Measurements from ENCODE around the gene INO80E. TPM values are rescaled to one million over a fixed set of nuclear protein-coding genes. Genes with fewer than 3 reads are reported as not detected.

INO80E gene
- total RNA-seq, 1 donor from 2014 or later = 29.0 TPM

- H3K4me3 ChIP-seq = peak overlapping the region; percentile 93
- H3K27me3 ChIP-seq (ENCODE audit: low read depth) = no peaks in the 10 kb centered on the region
- intact Hi-C loops (cut with micrococcal nuclease) = no loop called here
- no peak for TF ChIP-seq CTCF (IDR thresholded peaks at IDR 0.05; ENCODE audit: borderline replicate concordance)
- peaks cover 21% of the 10 kb centered on the region for H3K4me1 ChIP-seq
- H3K27ac ChIP-seq (replicated peaks) = peak overlapping the region; percentile 55
- peak; percentile 94 for DNase-seq
- H3K9me3 ChIP-seq (replicated peaks) = no peaks in the 10 kb centered on the region
- H3K36me3 ChIP-seq = no peaks in the 10 kb centered on the region
These were observed 56.8 kb downstream of the INO80E start for GRCh38 chr16:30052671-30053372.

GRCh38 chr16:30053376-30054015 is 57.5 kb downstream of the INO80E start:
- Histone ChIP-seq H3K4me1 (peaks cover 21% of the 10 kb centered on the region), H3K36me3 (no peaks in the 10 kb centered on the region), H3K27ac (replicated peaks) (peak overlapping the region; percentile 55), H3K4me3 (peak overlapping the region; percentile 93), H3K27me3 (ENCODE audit: low read depth) (no peaks in the 10 kb centered on the region), H3K9me3 (replicated peaks) (no peaks in the 10 kb centered on the region)
- no peak for DNase-seq
- TF ChIP-seq CTCF (IDR thresholded peaks at IDR 0.05; ENCODE audit: borderline replicate concordance) = no peak
- intact Hi-C loops (cut with micrococcal nuclease) = no loop called here

DNA sequence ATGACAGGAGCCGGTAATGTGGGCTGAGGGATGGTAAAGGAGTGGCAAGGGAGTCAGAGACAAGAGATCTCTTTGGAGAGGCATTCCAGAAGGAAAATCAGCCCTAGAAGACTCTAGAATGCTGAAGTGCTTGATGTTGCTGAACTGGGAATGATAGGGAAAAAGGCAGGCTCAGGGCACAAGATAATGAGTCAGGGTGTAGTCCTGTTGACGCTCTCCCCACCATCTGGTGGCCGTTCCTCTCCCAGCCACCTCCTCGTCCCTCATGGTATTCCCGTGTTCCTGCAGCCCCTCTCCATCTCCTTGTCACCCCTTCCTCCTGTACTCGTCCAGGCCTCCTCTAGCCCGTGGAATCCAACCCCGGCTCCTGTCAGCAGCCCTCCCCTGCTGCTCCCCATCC is 58.4 kb downstream of the INO80E start:
- intact Hi-C loops (cut with micrococcal nuclease) = no loop called here
- no peak overlapping the region for H3K4me3 ChIP-seq
- no peaks in the 10 kb centered on the region for H3K27me3 ChIP-seq (ENCODE audit: low read depth)
- TF ChIP-seq CTCF (IDR thresholded peaks at IDR 0.05; ENCODE audit: borderline replicate concordance) = no peak
- H3K9me3 ChIP-seq (replicated peaks) = no peaks in the 10 kb centered on the region
- no peak overlapping the region for H3K27ac ChIP-seq (replicated peaks)
- no peaks in the 10 kb centered on the region for H3K36me3 ChIP-seq
- H3K4me1 ChIP-seq = peaks cover 21% of the 10 kb centered on the region
- DNase-seq = no peak

GRCh38 chr16:30054959-30055553 is 59.0 kb downstream of the INO80E start:
- peaks cover 21% of the 10 kb centered on the region for H3K4me1 ChIP-seq
- intact Hi-C loops (cut with micrococcal nuclease) = no loop called here
- no peaks in the 10 kb centered on the region for H3K27me3 ChIP-seq (ENCODE audit: low read depth)
- H3K9me3 ChIP-seq (replicated peaks) = no peaks in the 10 kb centered on the region
- H3K4me3 ChIP-seq = no peak overlapping the region
- TF ChIP-seq CTCF (IDR thresholded peaks at IDR 0.05; ENCODE audit: borderline replicate concordance) = peak; percentile 35
- H3K27ac ChIP-seq (replicated peaks) = no peak overlapping the region
- no peaks in the 10 kb centered on the region for H3K36me3 ChIP-seq
- DNase-seq = no peak

Other genes with a start within 250 kb of the INO80E start
- not detected for gene ZG16, start 218.0 kb upstream of the INO80E start, total RNA-seq
- 46.9 TPM for gene KIF22, start 205.5 kb upstream of the INO80E start, total RNA-seq
- 77.6 TPM for gene MAZ, start 189.7 kb upstream of the INO80E start, total RNA-seq
- 2.1 TPM for gene PRRT2, start 184.0 kb upstream of the INO80E start, total RNA-seq
- 12.9 TPM for gene PAGR1, start 180.1 kb upstream of the INO80E start, total RNA-seq
- gene MVP, start 175.8 kb upstream of the INO80E start, total RNA-seq = 38.6 TPM
- 68.6 TPM for gene CDIPT, start 133.0 kb upstream of the INO80E start, total RNA-seq
- 0.38 TPM for gene SEZ6L2, start 96.7 kb upstream of the INO80E start, total RNA-seq
- not detected for gene ASPHD1, start 95.8 kb upstream of the INO80E start, total RNA-seq
- gene KCTD13, start 70.0 kb upstream of the INO80E start, total RNA-seq = 9.2 TPM
- gene TMEM219, start 34.2 kb upstream of the INO80E start, total RNA-seq = 63.2 TPM
- 34.3 TPM for gene TAOK2, start 22.4 kb upstream of the INO80E start, total RNA-seq
- 18.8 TPM for gene HIRIP3, start 624 bp upstream of the INO80E start, total RNA-seq
- 0.66 TPM for gene DOC2A, start 14.8 kb downstream of the INO80E start, total RNA-seq
- not detected for gene C16orf92, start 27.0 kb downstream of the INO80E start, total RNA-seq
- not detected for gene TLCD3B, start 35.0 kb downstream of the INO80E start, total RNA-seq
- gene ALDOA, start 69.5 kb downstream of the INO80E start, total RNA-seq = 3,337 TPM
- gene PPP4C, start 79.8 kb downstream of the INO80E start, total RNA-seq = 32.2 TPM
- gene TBX6, start 95.7 kb downstream of the INO80E start, total RNA-seq = 1.0 TPM
- 54.4 TPM for gene YPEL3, start 100.0 kb downstream of the INO80E start, total RNA-seq
- gene GDPD3, start 117.3 kb downstream of the INO80E start, total RNA-seq = 2.3 TPM
- gene MAPK3, start 127.0 kb downstream of the INO80E start, total RNA-seq = 47.6 TPM
- 7.7 TPM for gene CORO1A, start 187.4 kb downstream of the INO80E start, total RNA-seq
- gene BOLA2B, start 197.4 kb downstream of the INO80E start, total RNA-seq = 54.6 TPM
- gene SLX1A, start 197.6 kb downstream of the INO80E start, total RNA-seq = 7.5 TPM
- 9.9 TPM for gene SULT1A3, start 203.0 kb downstream of the INO80E start, total RNA-seq